Esophagus (tissue), 2 donors: ENCODE results near the gene MDK. TPM values are rescaled to one million over a fixed set of nuclear protein-coding genes. Genes with fewer than 3 reads are reported as not detected.

Experiments used
- H3K27ac ChIP-seq, 2 donors: one replicate each; pipeline ENCODE4 v1.5.1; 2013; ENCODE audit warnings: low read depth in 2 of 2, mild to moderate bottlenecking in 2 of 2, inconsistent platforms in 1 of 2, low read length in 1 of 2, moderate library complexity in 1 of 2
- H3K27me3 ChIP-seq, 2 donors: one replicate each; pipeline ENCODE4 v1.6.1; 2013; ENCODE audit warnings: low read length in 2 of 2, control low read depth in 1 of 2, mild to moderate bottlenecking in 1 of 2; ENCODE audit not compliant: insufficient read depth in 2 of 2, control insufficient read depth in 1 of 2
- H3K36me3 ChIP-seq, 2 donors: one replicate each; pipeline ENCODE4 v1.6.1; 2013; ENCODE audit warnings: low read length in 1 of 2; ENCODE audit not compliant: control insufficient read depth in 2 of 2, insufficient read depth in 2 of 2
- H3K4me1 ChIP-seq, 2 donors: one replicate each; pipeline ENCODE4 v1.6.1; 2013; ENCODE audit warnings: low read length in 1 of 2; ENCODE audit not compliant: control insufficient read depth in 2 of 2, insufficient read depth in 2 of 2
- H3K4me3 ChIP-seq, 2 donors: one replicate each; pipeline ENCODE4 v1.5.1; 2013; ENCODE audit warnings: low read length in 2 of 2, mild to moderate bottlenecking in 2 of 2, low read depth in 1 of 2, moderate library complexity in 1 of 2
- H3K9me3 ChIP-seq, 2 donors: one replicate each; pipeline ENCODE4 v1.6.1; 2013; ENCODE audit warnings: mild to moderate bottlenecking in 2 of 2, low read depth in 1 of 2, low read length in 1 of 2, moderate library complexity in 1 of 2; ENCODE audit not compliant: control insufficient read depth in 2 of 2, insufficient read depth in 1 of 2
- WGBS, 2 donors: extraction: QIAGEN DNeasy Blood & Tissue Kit; methylation state at CpG; one replicate each; pipeline ENCODE4 v1.1.7; 2013; 5-methylcytosine and 5-hydroxymethylcytosine counted together
- polyA plus RNA-seq, 2 donors: library from polyadenylated mRNA; stranded (reverse); fragments of 200-250 nt; gene quantifications; one replicate each; pipeline ENCODE4 v1.2.3, GENCODE V29; 2013
- donor health status: healthy with polysubstance abuse.
- donor health status: Bipolar disorder and iron deficiency.

The MDK gene
- polyA plus RNA-seq, 2 donors, result 19.9 to 24.3 TPM

DNA sequence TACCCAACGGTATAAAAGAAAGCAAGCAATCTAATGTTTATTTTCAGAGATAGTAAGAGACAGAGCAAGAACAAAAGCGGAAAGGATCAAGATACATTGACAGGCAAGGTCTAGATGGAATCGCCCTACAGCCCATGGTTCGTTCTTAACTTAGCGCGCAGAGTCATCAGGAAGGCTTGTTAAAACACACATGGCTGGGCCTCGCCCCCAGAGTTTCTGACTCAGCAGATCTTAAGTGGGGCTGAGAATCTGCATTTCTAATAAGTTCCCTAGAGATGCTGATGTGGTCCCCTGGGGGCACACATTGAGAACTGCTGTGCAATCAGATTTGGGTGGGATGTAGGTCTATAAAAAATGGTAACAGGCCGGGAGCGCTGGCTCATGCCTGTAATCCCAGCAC lies 45.9 kb downstream of the MDK start:
- no peaks in the 10 kb centered on the region for H3K4me1 ChIP-seq
- peaks cover 0 to 3% of the 10 kb centered on the region in 2 donors for H3K36me3 ChIP-seq
- H3K27ac ChIP-seq, result no peak overlapping the region
- WGBS, 2 donors, result 90 to 91% methylated on average over 9 of the region's 9 CpGs
- H3K4me3 ChIP-seq, result no peak overlapping the region
- no peaks in the 10 kb centered on the region for H3K27me3 ChIP-seq
- H3K9me3 ChIP-seq, result no peaks in the 10 kb centered on the region

DNA sequence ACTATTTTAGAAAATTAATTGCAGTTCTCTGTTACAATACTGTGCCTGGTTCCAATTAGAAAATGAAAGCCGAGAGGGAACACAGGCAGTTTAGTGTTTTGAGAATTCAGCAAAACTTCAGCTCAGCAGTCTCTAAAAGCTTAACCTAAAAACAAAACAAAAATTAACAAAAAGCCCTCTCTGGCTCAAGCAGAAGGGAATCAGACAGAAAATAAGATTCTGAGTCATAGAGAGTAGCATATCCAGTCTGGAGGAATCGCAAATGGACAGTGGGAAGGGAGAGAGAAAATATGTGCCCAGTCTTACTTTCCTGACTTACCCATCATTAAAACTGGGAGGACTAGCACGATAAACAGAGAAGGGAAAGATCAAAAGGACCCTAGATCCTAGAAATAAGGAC lies 48.2 kb downstream of the MDK start:
- H3K9me3 ChIP-seq, result no peaks in the 10 kb centered on the region
- H3K4me1 ChIP-seq, result no peaks in the 10 kb centered on the region
- H3K36me3 ChIP-seq, result peaks cover 7 to 15% of the 10 kb centered on the region in 2 donors
- H3K27ac ChIP-seq, result no peak overlapping the region
- 79 to 80% methylated on average over 3 of the region's 3 CpGs for WGBS, 2 donors
- no peak overlapping the region for H3K4me3 ChIP-seq
- H3K27me3 ChIP-seq, result no peaks in the 10 kb centered on the region

DNA sequence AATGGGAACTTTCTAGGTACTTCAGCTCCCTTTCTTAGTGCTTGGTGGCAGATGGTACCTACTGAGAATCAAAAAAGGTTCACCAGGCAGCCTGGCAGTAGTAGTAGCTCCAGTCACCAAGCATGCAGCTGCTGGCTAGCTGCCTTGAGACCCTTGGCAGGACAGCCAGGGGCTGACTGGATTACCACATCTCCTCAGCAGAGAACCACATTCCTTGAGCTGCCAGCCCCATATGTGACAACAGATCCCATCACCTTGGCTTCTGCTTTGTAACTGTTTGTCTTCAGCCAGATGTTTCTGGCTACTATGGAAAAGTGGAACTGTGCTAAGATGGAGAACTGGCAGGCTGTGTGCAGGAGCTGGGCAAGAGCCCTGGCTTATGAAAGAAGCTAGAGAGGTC lies 49.7 kb downstream of the MDK start:
- Histone ChIP-seq H3K4me3 (no peak overlapping the region), H3K4me1 (peaks cover 0 to 3% of the 10 kb centered on the region in 2 donors), H3K27ac (no peak overlapping the region), H3K27me3 (no peaks in the 10 kb centered on the region), H3K9me3 (no peaks in the 10 kb centered on the region), H3K36me3 (peaks cover 7 to 20% of the 10 kb centered on the region in 2 donors)

Other genes with a start within 250 kb of the MDK start
- gene CREB3L1, start 104.0 kb upstream of the MDK start, polyA plus RNA-seq, result under 1 TPM; 0.31 to 0.60 TPM
- 10 to 100 TPM; 27.3 to 36.6 TPM for gene DGKZ, start 34.2 kb upstream of the MDK start, polyA plus RNA-seq
- under 1 TPM in 1 of 2 donors, not detected in 1; 0.02 TPM for gene CHRM4, start 10.1 kb downstream of the MDK start, polyA plus RNA-seq
- 10 to 100 TPM in 1 of 2 donors, 1 to 10 TPM in 1; 9.0 to 11.2 TPM for gene AMBRA1, start 212.4 kb downstream of the MDK start, polyA plus RNA-seq
- gene HARBI1, start 235.6 kb downstream of the MDK start, polyA plus RNA-seq, result 1 to 10 TPM; 1.7 to 2.8 TPM
- gene ATG13, start 235.9 kb downstream of the MDK start, polyA plus RNA-seq, result 10 to 100 TPM; 20.0 to 26.5 TPM